PC-9 (cell line): ENCODE measurements around the gene ATAD3C. TPM values are rescaled to one million over a fixed set of nuclear protein-coding genes. Genes with fewer than 3 reads are reported as not detected.
"Not testable (repeated sequence)": the region's sequence is repeated elsewhere in the genome, so short reads cannot be mapped to it uniquely, and the experiment has no call there.

ENCODE experiments used
- BruUV-seq: library from RNA; stranded (reverse); fragments of 400-500 nt; replicated peaks from 2 replicates; lab custom pipeline; 2021; lab: Mats Ljungman, UMichigan
- CTCF ChIA-PET: fragments of 300-600 bp; sonication (Branson Sonifier 250); formaldehyde crosslinking; loops from one replicate; lab custom pipeline; 2022; ENCODE audit warnings: antibody characterized with exemption; lab: Charles Lee
- POLR2A ChIA-PET: fragments of 300-600 bp; sonication (Branson Sonifier 250); formaldehyde crosslinking; loops from one replicate; lab custom pipeline; 2022; ENCODE audit warnings: antibody characterized with exemption; ENCODE audit not compliant: unreplicated experiment; lab: Charles Lee
- DNase-seq, 2 experiments: peaks; one replicate each; pipeline versions ENCODE4 v3.0.0 to v3.0.0-alpha.2; 2015 to 2022; ENCODE audit warnings: mixed read lengths in 1 of 2
- H2AFZ ChIP-seq: fragments of 200-600 bp; sonication (generic); 2 replicates; pipeline ENCODE4 v1.8.1; 2017; ENCODE audit warnings: antibody characterized with exemption
- H3F3A ChIP-seq: fragments of 200-600 bp; sonication (generic); 2 replicates; pipeline ENCODE4 v1.8.1; 2017; ENCODE audit warnings: antibody characterized with exemption, mild to moderate bottlenecking, low read depth; ENCODE audit not compliant: insufficient read depth
- H3K27ac ChIP-seq: fragments of 200-600 bp; sonication (generic); 2 replicates; pipeline ENCODE4 v1.6.1; 2016; ENCODE audit warnings: mixed run types
- H3K27me3 ChIP-seq: fragments of 200-600 bp; sonication (generic); 2 replicates; pipeline ENCODE4 v1.6.1; 2016; ENCODE audit warnings: low read depth, mixed run types; ENCODE audit not compliant: insufficient read depth
- H3K36me3 ChIP-seq: fragments of 200-600 bp; sonication (generic); 2 replicates; pipeline ENCODE4 v1.6.1; 2016; ENCODE audit warnings: low read depth, mixed run types
- H3K4me1 ChIP-seq: fragments of 200-600 bp; sonication (generic); replicated peaks from 2 replicates; pipeline ENCODE4 v1.6.1; 2016; ENCODE audit warnings: mixed run types; ENCODE audit not compliant: insufficient read depth
- H3K4me2 ChIP-seq: fragments of 200-600 bp; sonication (generic); 2 replicates; pipeline ENCODE4 v1.6.1; 2017; ENCODE audit warnings: mixed run types
- H3K4me3 ChIP-seq: fragments of 200-600 bp; sonication (generic); 2 replicates; pipeline ENCODE4 v1.6.1; 2016; ENCODE audit warnings: mixed run types
- H3K79me2 ChIP-seq: fragments of 200-600 bp; sonication (generic); 2 replicates; pipeline ENCODE4 v1.6.1; 2017; ENCODE audit warnings: low read depth, mixed run types
- H3K9me2 ChIP-seq: fragments of 200-600 bp; sonication (generic); 2 replicates; pipeline ENCODE4 v1.8.1; 2017; ENCODE audit warnings: mild to moderate bottlenecking; ENCODE audit not compliant: insufficient read depth
- H3K9me3 ChIP-seq: fragments of 200-600 bp; sonication (generic); 2 replicates; pipeline ENCODE4 v1.8.1; 2016; ENCODE audit warnings: low read depth; ENCODE audit not compliant: insufficient read depth
- H4K20me1 ChIP-seq: fragments of 200-600 bp; sonication (generic); 2 replicates; pipeline ENCODE4 v1.8.1; 2017; ENCODE audit not compliant: insufficient read depth
- CTCF ChIP-seq: fragments of 200-600 bp; sonication (generic); conservative IDR thresholded peaks from 2 replicates; pipeline ENCODE4 v1.6.1; 2017; ENCODE audit warnings: mixed run types, antibody characterized with exemption, mild to moderate bottlenecking, moderate library complexity
- EZH2 ChIP-seq: fragments of 200-600 bp; sonication (generic); IDR thresholded peaks from 2 replicates; pipeline ENCODE4 v1.8.0; 2017; ENCODE audit warnings: antibody characterized with exemption, low read depth
- intact Hi-C: fragments of 100-400 bp; cut with micrococcal nuclease; formaldehyde crosslinking; loops from one replicate; pipeline ENCODE4 v1.10.0; 2022; ENCODE audit not compliant: unreplicated experiment
- total RNA-seq: library from RNA; stranded (reverse); gene quantifications from 2 replicates; pipeline ENCODE4 v1.2.3, GENCODE V29; 2021

ATAD3C gene
- total RNA-seq, 1 experiment from 2014 or later: 4.0 TPM

GRCh38 chr1:1510912-1511532 lies 61.5 kb downstream of the ATAD3C start:
- CTCF ChIA-PET: interaction anchor here (0.6 kb wide), 1 partner anchor 221 kb away, joined by 4 read pairs; no protein-coding TSS in a partner anchor
- TSS peak; percentile 91 for BruUV-seq
- POLR2A ChIA-PET: no interaction called here

GRCh38 chr1:1511533-1512285 lies 62.2 kb downstream of the ATAD3C start, which contains the start of gene ATAD3A:
TSS of gene ATAD3A (plus strand) at chr1:1512162. CDS start at chr1:1512269, 107 bp downstream.
- CTCF ChIA-PET: interaction anchor here (0.6 kb wide), 1 partner anchor 221 kb away, joined by 4 read pairs; no protein-coding TSS in a partner anchor
- Histone ChIP-seq H3K4me2 (peak within 1 kb of the TSS; percentile 85), H3K4me1 (peaks cover 6% of the 10 kb centered on the region), H3K79me2 (peaks cover 34% of the 10 kb centered on the region), H3K4me3 (peak within 1 kb of the TSS; percentile 85), H3K27me3 (no peaks in the 10 kb centered on the region), H3K36me3 (0 out of 2 replicates have a peak, but pooled peaks cover 3% of the 10 kb centered on the region), H3F3A (peaks cover 4% of the 10 kb centered on the region; the same call in 1 of the 2 replicates), H2AFZ (peak within 1 kb of the TSS; percentile 82), H3K27ac (peak within 1 kb of the TSS; percentile 76), H4K20me1 (no peaks in the 10 kb centered on the region), H3K9me3 (no peaks in the 10 kb centered on the region), H3K9me2 (no peaks in the 10 kb centered on the region)
- no TSS peak for BruUV-seq
- POLR2A ChIA-PET: interaction anchor here (0.7 kb wide), 1 partner anchor 14 kb away, joined by 4 read pairs; no protein-coding TSS in a partner anchor
- intact Hi-C loops: loop anchor here (5.0 kb wide), 1 partner anchor 396 kb away; no protein-coding TSS in a partner anchor
- TF ChIP-seq CTCF (no peak), EZH2 (no peak)
- peak; percentile 89 to 96 for DNase-seq

More at GRCh38 chr1:1510912-1511532, 61.5 kb downstream of the ATAD3C start:
- Histone ChIP-seq H3K79me2 (peaks cover 34% of the 10 kb centered on the region), H2AFZ (peak overlapping the region; percentile 82), H3K36me3 (0 out of 2 replicates have a peak, but pooled peaks cover 3% of the 10 kb centered on the region), H3K4me1 (peaks cover 7% of the 10 kb centered on the region), H3K27me3 (no peaks in the 10 kb centered on the region), H3K4me3 (peak overlapping the region; percentile 85), H3K9me2 (no peaks in the 10 kb centered on the region), H4K20me1 (no peaks in the 10 kb centered on the region), H3F3A (peaks cover 8% of the 10 kb centered on the region), H3K27ac (peak overlapping the region; percentile 76), H3K9me3 (no peaks in the 10 kb centered on the region), H3K4me2 (peak overlapping the region; percentile 80)
- DNase-seq: peak; percentile 11 to 42
- intact Hi-C loops: loop anchor here (5.0 kb wide), 1 partner anchor 396 kb away; no protein-coding TSS in a partner anchor
- TF ChIP-seq CTCF (no peak), EZH2 (no peak)

- H3K27ac ChIP-seq, H2AFZ ChIP-seq, H3K27me3 ChIP-seq, H3F3A ChIP-seq, H3K9me2 ChIP-seq, H3K9me3 ChIP-seq, BruUV-seq, CTCF ChIA-PET, H3K4me1 ChIP-seq, H3K36me3 ChIP-seq, H4K20me1 ChIP-seq: not testable (repeated sequence)
- Histone ChIP-seq H3K4me2 (peak overlapping the region; percentile 85), H3K79me2 (peaks cover 34% of the 10 kb centered on the region), H3K4me3 (peak overlapping the region; percentile 85)
- DNase-seq: peak in 1 of 2 experiments; percentile 17
- POLR2A ChIA-PET: interaction anchor here (0.7 kb wide), 1 partner anchor 14 kb away, joined by 4 read pairs; no protein-coding TSS in a partner anchor
- intact Hi-C loops: loop anchor here (5.0 kb wide), 1 partner anchor 395 kb away; no protein-coding TSS in a partner anchor
Measured at GRCh38 chr1:1512425-1512824, 62.9 kb downstream of the ATAD3C start.

GRCh38 chr1:1513675-1514074 lies 64.2 kb downstream of the ATAD3C start:
- H2AFZ ChIP-seq, H4K20me1 ChIP-seq, H3K36me3 ChIP-seq, H3K9me2 ChIP-seq, H3F3A ChIP-seq, H3K27ac ChIP-seq, H3K4me1 ChIP-seq, CTCF ChIA-PET, POLR2A ChIA-PET, H3K27me3 ChIP-seq, BruUV-seq, DNase-seq, H3K9me3 ChIP-seq: not testable (repeated sequence)
- peak overlapping the region; percentile 61 for H3K4me2 ChIP-seq
- intact Hi-C loops: loop anchor here (5.0 kb wide), 1 partner anchor 394 kb away; no protein-coding TSS in a partner anchor
- H3K4me3 ChIP-seq: peak overlapping the region; percentile 33; the same call in 1 of the 2 replicates
- peaks cover 38% of the 10 kb centered on the region for H3K79me2 ChIP-seq

GRCh38 chr1:1514376-1514775 lies 64.9 kb downstream of the ATAD3C start:
- H3F3A ChIP-seq, H2AFZ ChIP-seq, CTCF ChIA-PET, H4K20me1 ChIP-seq, H3K27me3 ChIP-seq, H3K27ac ChIP-seq, H3K9me3 ChIP-seq, H3K4me1 ChIP-seq, BruUV-seq, POLR2A ChIA-PET, H3K36me3 ChIP-seq, H3K4me2 ChIP-seq, H3K9me2 ChIP-seq, DNase-seq, H3K4me3 ChIP-seq: not testable (repeated sequence)
- peaks cover 38% of the 10 kb centered on the region for H3K79me2 ChIP-seq
- intact Hi-C loops: loop anchor here (5.0 kb wide), 1 partner anchor 393 kb away; no protein-coding TSS in a partner anchor
